Gastrocnemius medialis (tissue), 4 donors: ENCODE data around the gene LZTFL1. TPM values are rescaled to one million over a fixed set of nuclear protein-coding genes. Genes with fewer than 3 reads are reported as not detected.

ENCODE experiments used
- ATAC-seq, 2 donors: fragments of 150-250 bp; one replicate each; pipeline ENCODE4 v1.9.1; 2016
- DNase-seq, 2 donors: peaks; one replicate each; pipeline ENCODE4 v3.0.0-alpha.2; 2019
- H3K27ac ChIP-seq, 4 donors: fragments of 200-600 bp; sonication (generic); 1 replicate in 1 of 4; 2 replicates in 3 of 4; pipeline ENCODE4 v1.5.1; 2016 to 2018; ENCODE audit warnings: mild to moderate bottlenecking in 2 of 4, moderate library complexity in 1 of 4
- H3K27me3 ChIP-seq, 3 donors: fragments of 200-600 bp; sonication (generic) in 2 of 3; 1 replicate in 1 of 3; 2 replicates in 2 of 3; pipeline versions ENCODE4 v1.5.1 to v1.6.0; 2016 to 2019; ENCODE audit warnings: mild to moderate bottlenecking in 1 of 3, moderate library complexity in 1 of 3
- H3K36me3 ChIP-seq, 2 donors: fragments of 200-600 bp; sonication (generic) in 1 of 2; one replicate each; pipeline ENCODE4 v1.5.1; 2017 to 2018
- H3K4me1 ChIP-seq, 2 donors: fragments of 200-600 bp; sonication (generic) in 1 of 2; one replicate each; pipeline ENCODE4 v1.5.1; 2016 to 2017; ENCODE audit warnings: mild to moderate bottlenecking in 2 of 2
- H3K4me3 ChIP-seq, 4 donors: fragments of 200-600 bp; sonication (generic) in 3 of 4; 1 replicate in 1 of 4; 2 replicates in 3 of 4; pipeline ENCODE4 v1.5.1; 2016 to 2019; ENCODE audit warnings: mild to moderate bottlenecking in 2 of 4
- H3K9me3 ChIP-seq, 3 donors: fragments of 200-600 bp; sonication (generic) in 2 of 3; 1 replicate in 1 of 3; 2 replicates in 2 of 3; pipeline ENCODE4 v1.5.1; 2016 to 2019
- CTCF ChIP-seq, 5 experiments: fragments of 450-650 bp in 3 of 5; fragments of 200-600 bp in 2 of 5; sonication (generic) in 2 of 5; IDR thresholded peaks in 4 of 5; conservative IDR thresholded peaks in 1 of 5; 1 replicate in 4 of 5; 2 replicates in 1 of 5; pipeline ENCODE4 v1.5.1; 2016 to 2019; ENCODE audit warnings: antibody characterized with exemption in 5 of 5, mild to moderate bottlenecking in 3 of 5, moderate library complexity in 3 of 5
- POLR2A ChIP-seq, 2 donors: fragments of 450-650 bp; IDR thresholded peaks; one replicate each; pipeline ENCODE4 v1.6.1; 2017; ENCODE audit warnings: antibody characterized with exemption in 2 of 2, mild to moderate bottlenecking in 2 of 2, moderate library complexity in 2 of 2
- in situ Hi-C, 4 donors: fragments of 200-750 bp; cut with MboI; loops; one replicate each; pipeline versions ENCODE4 v1.15.0 to v1.8.0; 2017; ENCODE audit warnings: low sequenced_read_pairs in 4 of 4
- intact Hi-C: fragments of 100-400 bp; cut with DNase I; formaldehyde crosslinking; loops from one replicate; pipeline ENCODE4 v1.15.1; 2023; ENCODE audit warnings: low total_unique reads
- total RNA-seq, 4 donors: library from RNA; depleted of rRNA; stranded (reverse); fragments of >200 nt; gene quantifications; one replicate each; pipeline versions ENCODE4 v1.1.0 to v1.2.3, GENCODE V29; 2016

Gene LZTFL1
- total RNA-seq, 4 donors from 2014 or later = 3.2 to 7.6 (median 5.0) TPM

GRCh38 chr3:45872569-45872968 is 30.6 kb upstream of the LZTFL1 start:
- Histone ChIP-seq H3K27ac (no peak overlapping the region), H3K9me3 (no peaks in the 10 kb centered on the region), H3K27me3 (no peaks in the 10 kb centered on the region), H3K4me1 (no peaks in the 10 kb centered on the region), H3K4me3 (no peak overlapping the region), H3K36me3 (no peaks in the 10 kb centered on the region)
- in situ Hi-C loops (no loop called here), intact Hi-C loops (no loop called here)
- ATAC-seq (no peak), DNase-seq (no peak)
- no peak for TF ChIP-seq CTCF (IDR thresholded peaks at IDR 0.05 in 4 of 5, conservative IDR thresholded peaks at IDR 0.05 in 1 of 5)
- TF ChIP-seq POLR2A (IDR thresholded peaks at IDR 0.05) = no peak

- TF ChIP-seq CTCF (IDR thresholded peaks at IDR 0.05 in 4 of 5, conservative IDR thresholded peaks at IDR 0.05 in 1 of 5) = no peak
- TF ChIP-seq POLR2A (IDR thresholded peaks at IDR 0.05) = no peak
- intact Hi-C loops (no loop called here), in situ Hi-C loops (no loop called here)
- no peaks in the 10 kb centered on the region for H3K27me3 ChIP-seq
- DNase-seq (no peak), ATAC-seq (no peak)
- no peaks in the 10 kb centered on the region for H3K36me3 ChIP-seq
- no peaks in the 10 kb centered on the region for H3K4me1 ChIP-seq
- H3K9me3 ChIP-seq = no peaks in the 10 kb centered on the region
- H3K4me3 ChIP-seq = no peak overlapping the region
- no peak overlapping the region for H3K27ac ChIP-seq
These were observed 29.9 kb upstream of the LZTFL1 start for GRCh38 chr3:45871780-45872179.

- ATAC-seq = no peak
- H3K27ac ChIP-seq = no peak overlapping the region
These were observed 28.2 kb upstream of the LZTFL1 start for GRCh38 chr3:45870099-45870498.

GRCh38 chr3:45869638-45870037 is 27.7 kb upstream of the LZTFL1 start:
- H3K4me3 ChIP-seq = no peak overlapping the region
- TF ChIP-seq CTCF (IDR thresholded peaks at IDR 0.05 in 4 of 5, conservative IDR thresholded peaks at IDR 0.05 in 1 of 5) (no peak), POLR2A (IDR thresholded peaks at IDR 0.05) (no peak)
- no peaks in the 10 kb centered on the region for H3K9me3 ChIP-seq
- in situ Hi-C loops (no loop called here), intact Hi-C loops (no loop called here)
- H3K27ac ChIP-seq = no peak overlapping the region
- no peaks in the 10 kb centered on the region for H3K36me3 ChIP-seq
- DNase-seq (no peak), ATAC-seq (no peak)
- H3K27me3 ChIP-seq = no peaks in the 10 kb centered on the region
- H3K4me1 ChIP-seq = no peaks in the 10 kb centered on the region

More at GRCh38 chr3:45870099-45870498, 28.2 kb upstream of the LZTFL1 start:
- H3K9me3 ChIP-seq = no peaks in the 10 kb centered on the region
- H3K4me3 ChIP-seq = no peak overlapping the region
- no peaks in the 10 kb centered on the region for H3K36me3 ChIP-seq
- TF ChIP-seq CTCF (IDR thresholded peaks at IDR 0.05 in 4 of 5, conservative IDR thresholded peaks at IDR 0.05 in 1 of 5) (no peak), POLR2A (IDR thresholded peaks at IDR 0.05) (no peak)
- no peaks in the 10 kb centered on the region for H3K27me3 ChIP-seq
- intact Hi-C loops = no loop called here
- DNase-seq = no peak
- in situ Hi-C loops = no loop called here
- H3K4me1 ChIP-seq = no peaks in the 10 kb centered on the region

GRCh38 chr3:45868650-45869049 is 26.7 kb upstream of the LZTFL1 start:
- no peaks in the 10 kb centered on the region for H3K4me1 ChIP-seq
- no peaks in the 10 kb centered on the region for H3K36me3 ChIP-seq
- in situ Hi-C loops = no loop called here

More at GRCh38 chr3:45868650-45869049, 26.7 kb upstream of the LZTFL1 start:
- DNase-seq (no peak), ATAC-seq (no peak)
- Histone ChIP-seq H3K4me3 (no peak overlapping the region), H3K27ac (no peak overlapping the region), H3K27me3 (no peaks in the 10 kb centered on the region), H3K9me3 (no peaks in the 10 kb centered on the region)
- intact Hi-C loops = no loop called here
- TF ChIP-seq POLR2A (IDR thresholded peaks at IDR 0.05) = no peak
- TF ChIP-seq CTCF (IDR thresholded peaks at IDR 0.05 in 4 of 5, conservative IDR thresholded peaks at IDR 0.05 in 1 of 5) = no peak
